ENCODE data around the gene TTYH3. TPM values are rescaled to one million over a fixed set of nuclear protein-coding genes. Genes with fewer than 3 reads are reported as not detected.

The TTYH3 gene
- total and polyA plus RNA-seq, 2 of the 13 experiments (the other 11 are each of a cell fraction or from before 2014, with no cell fraction given): 26.3 to 50.0 TPM

- Histone ChIP-seq H2AFZ (ENCODE audit: low read length) (no peak overlapping the region), H3K9me3 (ENCODE audit: low read length) (no peaks in the 10 kb centered on the region), H3K79me2 (ENCODE audit: insufficient read depth, low read length) (no peaks in the 10 kb centered on the region), H3K4me1 (ENCODE audit: insufficient read depth, low read length) (no peaks in the 10 kb centered on the region), H3K27ac (ENCODE audit: extremely low read length, insufficient read depth, low read length) (no peak overlapping the region), H3K4me3 (replicated peaks in 1 of 3; ENCODE audit: insufficient read depth in 1 of 3, low read depth in 2 of 3, low read length in 3 of 3) (no peak overlapping the region), H3K4me2 (ENCODE audit: low read depth, low read length) (no peak overlapping the region), H4K20me1 (ENCODE audit: insufficient read depth, low read length) (no peaks in the 10 kb centered on the region), H3K9ac (ENCODE audit: insufficient read depth, low read depth, low read length) (no peak overlapping the region), H3K36me3 (replicated peaks in 1 of 2; ENCODE audit: control insufficient read depth in 1 of 2, insufficient read depth in 2 of 2, low read length in 2 of 2) (no peaks in the 10 kb centered on the region), H3K27me3 (ENCODE audit: control insufficient read depth in 1 of 2, insufficient read depth in 2 of 2, low read length in 2 of 2) (no peaks in the 10 kb centered on the region)
- in situ Hi-C loops (cut with HindIII; ENCODE audit: extremely low pct_ligation_motif_present, low pct_unique_long_range_greater_than_20kb): no loop called here
- intact Hi-C loops (cut with micrococcal nuclease; ENCODE audit: unreplicated experiment): no loop called here
- DNase-seq (ENCODE audit: low spot score) (no peak), ATAC-seq (no peak), FAIRE-seq (no peak)
- no TSS peak for BruUV-seq (replicated peaks)
- TF ChIP-seq TCF7L2 (IDR thresholded peaks at IDR 0.05; ENCODE audit: low read depth, low read length): no peak
- no peak for TF ChIP-seq PPARG (CRISPR knock-in tag; conservative IDR thresholded peaks at IDR 0.05)
- no peak for TF ChIP-seq PAX8 (CRISPR knock-in tag; IDR thresholded peaks at IDR 0.05; ENCODE audit: borderline replicate concordance)
- ChIA-PET POLR2A (no interaction called here), CTCF (ENCODE audit: low intra/inter-chr PET ratio, low total read pairs) (no interaction called here)
- 96% methylated on average over 10 of the region's 10 CpGs for WGBS (ENCODE audit: low lambda C conversion rate)
Observed at GRCh38 chr7:2594599-2594998, 37.2 kb upstream of the TTYH3 start.

- DNase-seq (ENCODE audit: low spot score): no peak
- no peak for ATAC-seq
- no peak overlapping the region for H2AFZ ChIP-seq (ENCODE audit: low read length)
- H3K9me3 ChIP-seq (ENCODE audit: low read length): no peaks in the 10 kb centered on the region
- no peaks in the 10 kb centered on the region for H3K36me3 ChIP-seq (replicated peaks in 1 of 2; ENCODE audit: control insufficient read depth in 1 of 2, insufficient read depth in 2 of 2, low read length in 2 of 2)
- BruUV-seq (replicated peaks): no TSS peak
- no peak overlapping the region for H3K27ac ChIP-seq (ENCODE audit: extremely low read length, insufficient read depth, low read length)
- FAIRE-seq: no peak
- POLR2A ChIA-PET: no interaction called here
- CTCF ChIA-PET (ENCODE audit: low intra/inter-chr PET ratio, low total read pairs): no interaction called here
- no peak overlapping the region for H3K4me3 ChIP-seq (replicated peaks in 1 of 3; ENCODE audit: insufficient read depth in 1 of 3, low read depth in 2 of 3, low read length in 3 of 3)
- no peaks in the 10 kb centered on the region for H3K27me3 ChIP-seq (ENCODE audit: control insufficient read depth in 1 of 2, insufficient read depth in 2 of 2, low read length in 2 of 2)
- H3K79me2 ChIP-seq (ENCODE audit: insufficient read depth, low read length): no peaks in the 10 kb centered on the region
- H3K4me1 ChIP-seq (ENCODE audit: insufficient read depth, low read length): no peaks in the 10 kb centered on the region
- no peaks in the 10 kb centered on the region for H4K20me1 ChIP-seq (ENCODE audit: insufficient read depth, low read length)
- in situ Hi-C loops (cut with HindIII; ENCODE audit: extremely low pct_ligation_motif_present, low pct_unique_long_range_greater_than_20kb) (no loop called here), intact Hi-C loops (cut with micrococcal nuclease; ENCODE audit: unreplicated experiment) (no loop called here)
- H3K4me2 ChIP-seq (ENCODE audit: low read depth, low read length): no peak overlapping the region
- H3K9ac ChIP-seq (ENCODE audit: insufficient read depth, low read depth, low read length): no peak overlapping the region
- 97% methylated on average over 4 of the region's 27 CpGs for WGBS (ENCODE audit: low lambda C conversion rate)
- no peak for TF ChIP-seq ZIK1 (CRISPR knock-in tag; IDR thresholded peaks at IDR 0.05; ENCODE audit: borderline replicate concordance, low read depth)
- TF ChIP-seq ZNF232 (CRISPR knock-in tag; IDR thresholded peaks at IDR 0.05; ENCODE audit: borderline replicate concordance): no peak
- no peak for TF ChIP-seq RERE (CRISPR knock-in tag; IDR thresholded peaks at IDR 0.05; ENCODE audit: low read depth)
- no peak for TF ChIP-seq ZC3H13 (CRISPR knock-in tag; IDR thresholded peaks at IDR 0.05)
- TF ChIP-seq PRDM10 (CRISPR knock-in tag; IDR thresholded peaks at IDR 0.05; ENCODE audit: low read depth): no peak
Observed at GRCh38 chr7:2595258-2595860, 36.4 kb upstream of the TTYH3 start.

Data from HepG2 (cell line).